ENCODE results near the gene LTBP1.
A peak's percentile ranks its signal among the peaks of the same experiment; 100 is the strongest.
"Not testable (repeated sequence)": the region's sequence is repeated elsewhere in the genome, so short reads cannot be mapped to it uniquely, and the experiment has no call there.

LTBP1 gene

GRCh38 chr2:33370636-33371265, 424.0 kb downstream of the LTBP1 start:
- DNase-seq, result no peak

GRCh38 chr2:33371304-33372090, 424.7 kb downstream of the LTBP1 start:
- DNase-seq, result no peak

- DNase-seq, result peak; percentile 7
These were observed 426.3 kb downstream of the LTBP1 start for GRCh38 chr2:33372940-33373553.

- DNase-seq, result no peak
These were observed 427.2 kb downstream of the LTBP1 start for GRCh38 chr2:33373986-33374385.

- DNase-seq, result no peak
These were observed 428.3 kb downstream of the LTBP1 start for GRCh38 chr2:33375054-33375453.

GRCh38 chr2:33377048-33377447, 430.3 kb downstream of the LTBP1 start:
- DNase-seq, result no peak

- DNase-seq, result no peak
These were observed 431.9 kb downstream of the LTBP1 start for GRCh38 chr2:33378556-33379210.

- DNase-seq, result no peak
These were observed 433.4 kb downstream of the LTBP1 start for GRCh38 chr2:33380001-33380609.

GRCh38 chr2:33380719-33381118, 434.0 kb downstream of the LTBP1 start:
- DNase-seq, result no peak

- DNase-seq, result no peak
These were observed 434.6 kb downstream of the LTBP1 start for GRCh38 chr2:33381301-33381858.

GRCh38 chr2:33383855-33384598, 437.3 kb downstream of the LTBP1 start:
- no peak for DNase-seq

GRCh38 chr2:33384599-33384961, 437.8 kb downstream of the LTBP1 start:
- DNase-seq, result no peak

- DNase-seq, result no peak
These were observed 442.2 kb downstream of the LTBP1 start for GRCh38 chr2:33388996-33389395.

- not testable (repeated sequence) for DNase-seq
These were observed 442.9 kb downstream of the LTBP1 start for GRCh38 chr2:33389695-33390094.

- DNase-seq, result no peak
These were observed 444.9 kb downstream of the LTBP1 start for GRCh38 chr2:33391529-33392255.

- no peak for DNase-seq
These were observed 445.6 kb downstream of the LTBP1 start for GRCh38 chr2:33392366-33392765.

- DNase-seq, result no peak
These were observed 448.3 kb downstream of the LTBP1 start for GRCh38 chr2:33395034-33395433.

GRCh38 chr2:33395655-33396249, 449.0 kb downstream of the LTBP1 start:
- DNase-seq, result peak; percentile 2

GRCh38 chr2:33404321-33404720, 457.6 kb downstream of the LTBP1 start:
- DNase-seq, result no peak

GRCh38 chr2:33406622-33407021, 459.9 kb downstream of the LTBP1 start:
- no peak for DNase-seq

- DNase-seq, result no peak
These were observed 461.4 kb downstream of the LTBP1 start for GRCh38 chr2:33408109-33408508.
